B cell (primary cell): ENCODE data around the gene ANKS1B.

Source experiments
- CTCF ChIP-seq: fragments of 200-600 bp; IDR thresholded peaks from one replicate; pipeline ENCODE4 v1.8.0; 2022; ENCODE audit warnings: antibody characterized with exemption, mild to moderate bottlenecking
- EZH2 ChIP-seq: IDR thresholded peaks from 2 replicates; pipeline ENCODE4 v1.6.1; 2012; ENCODE audit warnings: borderline replicate concordance, low read depth, mild to moderate bottlenecking, moderate library complexity, low read length; ENCODE audit not compliant: insufficient read depth, poor library complexity, severe bottlenecking

GRCh38 chr12:99029511-99030271 lies 955.0 kb downstream of the ANKS1B start:
- no peak for TF ChIP-seq CTCF
- TF ChIP-seq EZH2 = no peak
